GM12872 (cell line): ENCODE measurements around the gene ATP6V1G2.

ENCODE experiments used
- CTCF ChIP-seq: IDR thresholded peaks from 3 replicates; pipeline ENCODE4 v1.5.1; 2011; ENCODE audit warnings: low read depth, mild to moderate bottlenecking, low read length, moderate library complexity; ENCODE audit not compliant: insufficient read depth

The ATP6V1G2 gene

GRCh38 chr6:31541059-31541657 is 5.2 kb downstream of the ATP6V1G2 start:
- no peak for TF ChIP-seq CTCF

- TF ChIP-seq CTCF, result no peak
Measured at GRCh38 chr6:31540640-31541039, 5.8 kb downstream of the ATP6V1G2 start.

- TF ChIP-seq CTCF, result no peak
Measured at GRCh38 chr6:31538805-31539400, 7.5 kb downstream of the ATP6V1G2 start.

GRCh38 chr6:31535538-31536324 is 10.7 kb downstream of the ATP6V1G2 start:
- no peak for TF ChIP-seq CTCF

- no peak for TF ChIP-seq CTCF
Measured at GRCh38 chr6:31534521-31535040, 11.8 kb downstream of the ATP6V1G2 start.

- no peak for TF ChIP-seq CTCF
Measured at GRCh38 chr6:31534011-31534410, 12.4 kb downstream of the ATP6V1G2 start.

GRCh38 chr6:31533455-31533841 is 13.0 kb downstream of the ATP6V1G2 start:
- no peak for TF ChIP-seq CTCF
